Caco-2 (cell line): Measurements from ENCODE around the gene ACYP2. TPM values are rescaled to one million over a fixed set of nuclear protein-coding genes. Genes with fewer than 3 reads are reported as not detected.

Source experiments
- BruUV-seq: library from RNA; stranded (reverse); fragments of 400-500 nt; replicated peaks from 2 replicates; lab custom pipeline; 2021; lab: Mats Ljungman, UMichigan
- CTCF ChIA-PET: fragments of 300-600 bp; sonication (Branson Sonifier 250); formaldehyde crosslinking; loops from one replicate; lab custom pipeline; 2022; ENCODE audit warnings: antibody characterized with exemption; lab: Charles Lee
- POLR2A ChIA-PET: fragments of 300-600 bp; sonication (Branson Sonifier 250); formaldehyde crosslinking; loops from one replicate; lab custom pipeline; 2022; ENCODE audit warnings: antibody characterized with exemption; lab: Charles Lee
- DNase-seq, 2 experiments: peaks; one replicate each; pipeline versions ENCODE4 v3.0.0 to v3.0.0-alpha.2; 2020 to 2022
- H3K27me3 ChIP-seq: replicated peaks from 2 replicates; pipeline ENCODE4 v1.6.0; 2011; ENCODE audit warnings: low read length; ENCODE audit not compliant: control insufficient read depth, insufficient read depth
- H3K36me3 ChIP-seq: 2 replicates; pipeline ENCODE4 v1.5.1; 2011; ENCODE audit warnings: low read length; ENCODE audit not compliant: control insufficient read depth, insufficient read depth
- H3K4me1 ChIP-seq: fragments of 250-450 bp; sonication (Bioruptor Pico); 2 replicates; pipeline ENCODE4 v1.5.1; 2020; ENCODE audit warnings: mild to moderate bottlenecking
- H3K4me3 ChIP-seq: 2 replicates; pipeline ENCODE4 v1.5.1; 2011; ENCODE audit warnings: low read depth, mild to moderate bottlenecking, control low read depth, low read length
- H3K9me3 ChIP-seq: fragments of 250-450 bp; sonication (Bioruptor Pico); 2 replicates; pipeline ENCODE4 v1.5.1; 2020; ENCODE audit warnings: mild to moderate bottlenecking, moderate library complexity
- H3K27ac Mint-ChIP-seq: one replicate; pipeline ENCODE4 v1.8.0; 2022; ENCODE audit warnings: mixed read lengths; ENCODE audit not compliant: unreplicated experiment
- H3K27me3 Mint-ChIP-seq: one replicate; pipeline ENCODE4 v1.8.0; 2022; ENCODE audit warnings: mixed read lengths; ENCODE audit not compliant: insufficient read depth, unreplicated experiment
- H3K36me3 Mint-ChIP-seq: one replicate; pipeline ENCODE4 v1.8.0; 2022; ENCODE audit warnings: mild to moderate bottlenecking, mixed read lengths; ENCODE audit not compliant: insufficient read depth, unreplicated experiment
- H3K4me1 Mint-ChIP-seq: one replicate; pipeline ENCODE4 v1.8.0; 2022; ENCODE audit warnings: low read depth, mixed read lengths; ENCODE audit not compliant: unreplicated experiment
- H3K4me3 Mint-ChIP-seq: one replicate; pipeline ENCODE4 v1.8.0; 2022; ENCODE audit warnings: mild to moderate bottlenecking, moderate library complexity, mixed read lengths; ENCODE audit not compliant: unreplicated experiment
- H3K9me3 Mint-ChIP-seq: one replicate; pipeline ENCODE4 v1.8.0; 2022; ENCODE audit warnings: mixed read lengths; ENCODE audit not compliant: unreplicated experiment
- intact Hi-C: fragments of 100-400 bp; cut with micrococcal nuclease; formaldehyde crosslinking; loops from one replicate; pipeline ENCODE4 v1.10.0; 2022; ENCODE audit not compliant: unreplicated experiment
- total RNA-seq: library from RNA; stranded (reverse); gene quantifications from 2 replicates; pipeline ENCODE4 v1.2.3, GENCODE V29; 2022
- TF ChIP-seq, protein P1 (sequence below), 2 experiments: fragments of 200-600 bp in 1 of 2; IDR thresholded peaks; 1 replicate in 1 of 2; 2 replicates in 1 of 2; pipeline versions ENCODE4 v1.5.1 to v1.8.0; 2011 to 2022; ENCODE audit warnings: antibody characterized with exemption in 1 of 2, control low read depth in 1 of 2, inconsistent platforms in 1 of 2, low read depth in 1 of 2, low read length in 1 of 2, mild to moderate bottlenecking in 1 of 2, moderate library complexity in 1 of 2; ENCODE audit not compliant: insufficient read depth in 1 of 2, severe bottlenecking in 1 of 2, unreplicated experiment in 1 of 2

ACYP2 gene
- total RNA-seq, 1 experiment from 2014 or later, result 4.1 TPM

DNA sequence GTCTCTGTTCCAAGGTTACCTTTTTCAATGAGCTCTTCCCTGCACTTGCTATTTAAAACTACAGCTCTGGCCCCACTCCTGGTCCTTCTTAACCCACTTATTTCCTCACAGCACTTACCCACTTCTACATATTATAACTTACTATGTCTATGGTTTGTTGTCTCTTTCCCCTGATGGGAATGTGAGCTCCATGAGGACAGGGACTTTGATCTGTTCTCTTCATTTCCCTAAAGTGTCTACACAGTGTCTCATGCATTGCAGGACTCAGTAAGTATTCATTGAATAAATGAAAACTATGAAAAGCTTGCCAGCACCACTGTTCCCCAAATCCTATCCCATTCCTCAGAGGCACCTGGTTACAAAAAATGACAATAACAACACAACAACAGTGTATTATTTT is 18.3 kb upstream of the ACYP2 start:
- CTCF ChIA-PET, result no interaction called here
- DNase-seq, result no peak
- no TSS peak for BruUV-seq

DNA sequence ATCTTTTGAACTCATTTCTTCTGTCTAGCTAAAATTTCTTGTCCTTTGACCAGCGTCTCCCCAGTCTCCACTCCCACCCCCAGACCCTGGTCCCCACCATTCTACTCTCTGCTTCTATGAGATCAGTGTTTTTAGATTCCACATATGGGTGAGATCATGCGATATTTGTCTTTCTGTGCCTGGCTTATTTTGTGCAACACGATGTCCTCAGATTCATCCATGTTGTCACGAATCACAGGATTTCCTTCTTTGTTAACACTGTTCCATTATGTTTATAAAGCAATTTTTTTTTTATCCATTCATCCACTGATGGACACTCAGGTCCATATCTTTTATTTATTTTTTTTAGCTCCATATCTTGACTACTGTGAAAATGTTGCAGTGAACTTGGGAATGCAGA is 16.0 kb upstream of the ACYP2 start:
- DNase-seq, result no peak
- no peak overlapping the region for H3K4me3 Mint-ChIP-seq
- intact Hi-C loops, result no loop called here
- Histone ChIP-seq H3K27me3 (no peaks in the 10 kb centered on the region), H3K9me3 (peaks cover 6% of the 10 kb centered on the region), H3K4me3 (no peak overlapping the region), H3K4me1 (0 out of 2 replicates have a peak, but pooled peaks cover 4% of the 10 kb centered on the region), H3K36me3 (no peaks in the 10 kb centered on the region)
- POLR2A ChIA-PET, result no interaction called here
- TF ChIP-seq, protein P1, sequence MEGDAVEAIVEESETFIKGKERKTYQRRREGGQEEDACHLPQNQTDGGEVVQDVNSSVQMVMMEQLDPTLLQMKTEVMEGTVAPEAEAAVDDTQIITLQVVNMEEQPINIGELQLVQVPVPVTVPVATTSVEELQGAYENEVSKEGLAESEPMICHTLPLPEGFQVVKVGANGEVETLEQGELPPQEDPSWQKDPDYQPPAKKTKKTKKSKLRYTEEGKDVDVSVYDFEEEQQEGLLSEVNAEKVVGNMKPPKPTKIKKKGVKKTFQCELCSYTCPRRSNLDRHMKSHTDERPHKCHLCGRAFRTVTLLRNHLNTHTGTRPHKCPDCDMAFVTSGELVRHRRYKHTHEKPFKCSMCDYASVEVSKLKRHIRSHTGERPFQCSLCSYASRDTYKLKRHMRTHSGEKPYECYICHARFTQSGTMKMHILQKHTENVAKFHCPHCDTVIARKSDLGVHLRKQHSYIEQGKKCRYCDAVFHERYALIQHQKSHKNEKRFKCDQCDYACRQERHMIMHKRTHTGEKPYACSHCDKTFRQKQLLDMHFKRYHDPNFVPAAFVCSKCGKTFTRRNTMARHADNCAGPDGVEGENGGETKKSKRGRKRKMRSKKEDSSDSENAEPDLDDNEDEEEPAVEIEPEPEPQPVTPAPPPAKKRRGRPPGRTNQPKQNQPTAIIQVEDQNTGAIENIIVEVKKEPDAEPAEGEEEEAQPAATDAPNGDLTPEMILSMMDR (IDR thresholded peaks at IDR 0.05; ENCODE audit: insufficient read depth in 1 of 2, low read depth in 1 of 2, low read length in 1 of 2, severe bottlenecking in 1 of 2, unreplicated experiment in 1 of 2), result no peak
- no TSS peak for BruUV-seq
- CTCF ChIA-PET, result interaction anchor here (1.3 kb wide), 1 partner anchor 606 kb away, joined by 4 read pairs; no protein-coding TSS in a partner anchor
- no peak overlapping the region for H3K27ac Mint-ChIP-seq
- H3K9me3 Mint-ChIP-seq, result peaks cover 10% of the 10 kb centered on the region
- H3K27me3 Mint-ChIP-seq, result peaks cover 12% of the 10 kb centered on the region
- H3K4me1 Mint-ChIP-seq, result no peaks in the 10 kb centered on the region
- no peaks in the 10 kb centered on the region for H3K36me3 Mint-ChIP-seq

More for the DNA sequence above, 18.3 kb upstream of the ACYP2 start:
- Mint-ChIP-seq H3K4me1 (no peaks in the 10 kb centered on the region), H3K4me3 (no peak overlapping the region), H3K9me3 (peaks cover 10% of the 10 kb centered on the region), H3K36me3 (no peaks in the 10 kb centered on the region), H3K27ac (no peak overlapping the region), H3K27me3 (peaks cover 12% of the 10 kb centered on the region)
- Histone ChIP-seq H3K4me3 (no peak overlapping the region), H3K4me1 (no peaks in the 10 kb centered on the region), H3K27me3 (no peaks in the 10 kb centered on the region), H3K36me3 (no peaks in the 10 kb centered on the region), H3K9me3 (peaks cover 6% of the 10 kb centered on the region)
- TF ChIP-seq, protein P1 (IDR thresholded peaks at IDR 0.05; ENCODE audit: insufficient read depth in 1 of 2, low read depth in 1 of 2, low read length in 1 of 2, severe bottlenecking in 1 of 2, unreplicated experiment in 1 of 2), result no peak
- intact Hi-C loops, result no loop called here
- POLR2A ChIA-PET, result no interaction called here

DNA sequence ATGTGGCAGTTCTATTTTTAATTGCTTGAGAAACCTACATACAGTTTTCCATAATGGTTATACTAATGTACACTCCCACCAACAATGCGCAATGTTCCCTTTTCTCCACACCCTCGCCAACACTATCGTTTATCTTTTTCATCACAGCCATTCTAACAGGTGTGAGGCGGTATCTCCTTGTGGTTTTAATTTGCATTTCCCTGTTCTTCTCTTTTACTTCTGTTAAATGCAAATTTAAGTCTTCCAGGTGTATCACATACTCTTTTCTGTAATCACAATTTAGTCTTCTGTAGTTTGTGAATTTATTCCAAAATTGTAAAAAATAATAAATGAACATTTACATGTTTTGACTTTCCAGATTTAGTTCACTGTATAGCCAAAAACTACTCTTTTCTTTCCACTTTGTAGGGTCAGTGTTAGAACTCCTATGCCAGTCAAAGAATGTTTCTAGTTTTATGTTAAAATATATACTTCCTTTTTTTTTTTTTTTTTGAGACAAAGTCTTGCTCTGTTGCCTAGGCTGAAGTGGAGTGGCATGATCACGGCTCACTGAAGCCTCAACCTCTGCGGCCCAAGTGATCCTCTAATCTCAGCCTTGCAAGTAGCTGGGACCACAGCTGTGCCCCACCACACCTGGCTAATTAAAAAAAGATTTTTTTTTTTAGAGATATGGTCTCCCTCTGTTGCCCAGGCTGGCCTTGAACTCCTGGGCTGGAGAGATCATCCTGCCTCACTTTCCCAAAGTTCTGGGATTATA is 15.4 kb upstream of the ACYP2 start:
- Mint-ChIP-seq H3K4me1 (no peaks in the 10 kb centered on the region), H3K27ac (no peak overlapping the region), H3K27me3 (peaks cover 12% of the 10 kb centered on the region), H3K36me3 (no peaks in the 10 kb centered on the region), H3K9me3 (peaks cover 10% of the 10 kb centered on the region), H3K4me3 (no peak overlapping the region)
- DNase-seq, result no peak
- TF ChIP-seq, protein P1 (IDR thresholded peaks at IDR 0.05; ENCODE audit: insufficient read depth in 1 of 2, low read depth in 1 of 2, low read length in 1 of 2, severe bottlenecking in 1 of 2, unreplicated experiment in 1 of 2), result no peak
- BruUV-seq, result no TSS peak
- ChIA-PET POLR2A (no interaction called here), CTCF (interaction anchor here (1.3 kb wide), 1 partner anchor 605 kb away, joined by 4 read pairs; no protein-coding TSS in a partner anchor)
- intact Hi-C loops, result loop anchor here (10.0 kb wide), 1 partner anchor 1075 kb away; no protein-coding TSS in a partner anchor
- Histone ChIP-seq H3K4me1 (0 out of 2 replicates have a peak, but pooled peaks cover 4% of the 10 kb centered on the region), H3K9me3 (peaks cover 6% of the 10 kb centered on the region), H3K36me3 (no peaks in the 10 kb centered on the region), H3K27me3 (no peaks in the 10 kb centered on the region), H3K4me3 (no peak overlapping the region)
